Sigmoid colon (tissue), 7 donors: ENCODE measurements around the gene TNFRSF19. TPM values are rescaled to one million over a fixed set of nuclear protein-coding genes. Genes with fewer than 3 reads are reported as not detected.

Source experiments
- DNase-seq: peaks from one replicate; pipeline ENCODE4 v3.0.0-alpha.2; 2019
- H3K27ac ChIP-seq, 4 donors: fragments of 200-600 bp; sonication (generic); one replicate each; pipeline ENCODE4 v1.5.1; 2016 to 2019; ENCODE audit warnings: mild to moderate bottlenecking in 1 of 4
- H3K27me3 ChIP-seq, 3 donors: fragments of 200-600 bp; sonication (generic); one replicate each; pipeline ENCODE4 v1.5.1; 2019; ENCODE audit warnings: mild to moderate bottlenecking in 1 of 3
- H3K36me3 ChIP-seq, 4 donors: fragments of 200-600 bp; sonication (generic); one replicate each; pipeline ENCODE4 v1.5.1; 2016 to 2019
- H3K4me1 ChIP-seq, 4 donors: fragments of 200-600 bp; sonication (generic); one replicate each; pipeline ENCODE4 v1.5.1; 2017 to 2019
- H3K4me3 ChIP-seq, 4 donors: fragments of 200-600 bp; sonication (generic); one replicate each; pipeline ENCODE4 v1.5.1; 2017 to 2019; ENCODE audit warnings: mild to moderate bottlenecking in 2 of 4, moderate library complexity in 1 of 4
- H3K9me3 ChIP-seq, 4 donors: fragments of 200-600 bp in 3 of 4; sonication (generic) in 3 of 4; one replicate each; pipeline versions ENCODE4 v1.5.1 to v1.6.1; 2013 to 2019
- CTCF ChIP-seq, 4 experiments: fragments of 450-650 bp in 3 of 4; fragments of 200-600 bp in 1 of 4; IDR thresholded peaks; one replicate each; pipeline ENCODE4 v1.5.1; 2016 to 2019; ENCODE audit warnings: antibody characterized with exemption in 4 of 4, mild to moderate bottlenecking in 3 of 4, moderate library complexity in 2 of 4
- EP300 ChIP-seq, 4 donors: sonication (generic); formaldehyde crosslinking; IDR thresholded peaks; one replicate each; pipeline ENCODE4 v1.6.1; 2017; ENCODE audit warnings: antibody characterized with exemption in 4 of 4
- POLR2A ChIP-seq, 2 donors: fragments of 450-650 bp; IDR thresholded peaks; one replicate each; pipeline ENCODE4 v1.6.1; 2016; ENCODE audit warnings: antibody characterized with exemption in 2 of 2, mild to moderate bottlenecking in 2 of 2, moderate library complexity in 2 of 2
- POLR2AphosphoS5 ChIP-seq, 4 donors: sonication (generic); formaldehyde crosslinking; IDR thresholded peaks; one replicate each; pipeline ENCODE4 v1.6.1; 2017; ENCODE audit warnings: antibody characterized with exemption in 4 of 4
- WGBS, 2 donors: extraction: QIAGEN DNeasy Blood & Tissue Kit; methylation state at CpG; one replicate each; pipeline ENCODE4 v1.1.7; 2013; 5-methylcytosine and 5-hydroxymethylcytosine counted together
- intact Hi-C: fragments of 100-400 bp; cut with DNase I; formaldehyde crosslinking; loops from one replicate; pipeline ENCODE4 v1.15.1; 2023
- polyA plus RNA-seq, 3 donors: library from polyadenylated mRNA; stranded (reverse); fragments of 200-250 nt; gene quantifications; one replicate each; pipeline ENCODE4 v1.2.3, GENCODE V29; 2013
- total RNA-seq, 4 donors: library from RNA; depleted of rRNA; stranded (reverse); fragments of >200 nt; gene quantifications; one replicate each; pipeline ENCODE4 v1.1.0, GENCODE V29; 2016
- donor health status: healthy with polysubstance abuse.
- donor health status: Bipolar disorder and iron deficiency.
- donor health status: healthy.

TNFRSF19 gene
- total and polyA plus RNA-seq, 7 donors = 0.60 to 4.2 (median 2.2) TPM; not detected in 1

GRCh38 chr13:23609414-23609760 lies 39.2 kb downstream of the TNFRSF19 start:
- no peak for DNase-seq
- no peaks in the 10 kb centered on the region for H3K36me3 ChIP-seq
- peak overlapping the region in 2 of 4 donors; percentile 10 to 16 for H3K4me3 ChIP-seq
- WGBS, 2 donors = 16 to 53% methylated on average over 7 of the region's 7 CpGs
- peak overlapping the region; percentile 13 to 55 (median 40) for H3K27ac ChIP-seq
- H3K9me3 ChIP-seq = no peaks in the 10 kb centered on the region
- no peaks in the 10 kb centered on the region for H3K27me3 ChIP-seq
- H3K4me1 ChIP-seq = peaks cover 0 to 32% (median 18%) of the 10 kb centered on the region in 4 donors
- intact Hi-C loops = no loop called here
- TF ChIP-seq POLR2AphosphoS5 (IDR thresholded peaks at IDR 0.05) (no peak), POLR2A (IDR thresholded peaks at IDR 0.05) (no peak), EP300 (IDR thresholded peaks at IDR 0.05) (no peak), CTCF (IDR thresholded peaks at IDR 0.05) (no peak)

- Histone ChIP-seq H3K36me3 (no peaks in the 10 kb centered on the region), H3K4me3 (peak overlapping the region in 1 of 4 donors; percentile 16), H3K4me1 (peaks cover 0 to 32% (median 18%) of the 10 kb centered on the region in 4 donors), H3K27ac (peak overlapping the region; percentile 13 to 55 (median 38)), H3K27me3 (no peaks in the 10 kb centered on the region), H3K9me3 (no peaks in the 10 kb centered on the region)
- intact Hi-C loops = no loop called here
- TF ChIP-seq EP300 (IDR thresholded peaks at IDR 0.05) = no peak
- TF ChIP-seq POLR2A (IDR thresholded peaks at IDR 0.05) = no peak
- no peak for TF ChIP-seq CTCF (IDR thresholded peaks at IDR 0.05)
- TF ChIP-seq POLR2AphosphoS5 (IDR thresholded peaks at IDR 0.05) = no peak
- no peak for DNase-seq
- 28 to 43% methylated on average over 3 of the region's 3 CpGs for WGBS, 2 donors
Observed at GRCh38 chr13:23609874-23610576, 39.8 kb downstream of the TNFRSF19 start.

- no peak for DNase-seq
- Histone ChIP-seq H3K9me3 (no peaks in the 10 kb centered on the region), H3K36me3 (no peaks in the 10 kb centered on the region), H3K4me1 (peaks cover 0 to 32% (median 18%) of the 10 kb centered on the region in 4 donors), H3K27me3 (no peaks in the 10 kb centered on the region), H3K4me3 (no peak overlapping the region), H3K27ac (no peak overlapping the region)
- TF ChIP-seq POLR2AphosphoS5 (IDR thresholded peaks at IDR 0.05) = no peak
- no peak for TF ChIP-seq CTCF (IDR thresholded peaks at IDR 0.05)
- no peak for TF ChIP-seq EP300 (IDR thresholded peaks at IDR 0.05)
- no peak for TF ChIP-seq POLR2A (IDR thresholded peaks at IDR 0.05)
- WGBS, 2 donors = 75 to 83% methylated on average over 2 of the region's 2 CpGs
- intact Hi-C loops = no loop called here
Observed at GRCh38 chr13:23610966-23611491, 40.8 kb downstream of the TNFRSF19 start.

GRCh38 chr13:23612182-23612581 lies 42.0 kb downstream of the TNFRSF19 start:
- intact Hi-C loops = no loop called here
- H3K4me3 ChIP-seq = no peak overlapping the region
- no peaks in the 10 kb centered on the region for H3K36me3 ChIP-seq
- TF ChIP-seq CTCF (IDR thresholded peaks at IDR 0.05) (no peak), EP300 (IDR thresholded peaks at IDR 0.05) (no peak), POLR2AphosphoS5 (IDR thresholded peaks at IDR 0.05) (no peak), POLR2A (IDR thresholded peaks at IDR 0.05) (no peak)
- 70 to 89% methylated on average over 1 of the region's 1 CpG for WGBS, 2 donors
- DNase-seq = no peak
- H3K27ac ChIP-seq = no peak overlapping the region
- H3K4me1 ChIP-seq = peaks cover 0 to 32% (median 18%) of the 10 kb centered on the region in 4 donors
- H3K9me3 ChIP-seq = no peaks in the 10 kb centered on the region
- no peaks in the 10 kb centered on the region for H3K27me3 ChIP-seq
